NCI-H510A treated with DMSO at 0.1 percent for 48 hours (cell line): ENCODE results near the gene LEPR.
A peak's percentile ranks its signal among the peaks of the same experiment; 100 is the strongest.

Experiments
- DNase-seq: peaks from one replicate; lab custom pipeline; 2025; lab: John Stamatoyannopoulos, UW

Gene LEPR

GRCh38 chr1:65409816-65410326 lies 10.6 kb upstream of the LEPR start:
- DNase-seq = no peak

GRCh38 chr1:65412256-65412983 lies 8.0 kb upstream of the LEPR start:
- no peak for DNase-seq

- no peak for DNase-seq
Observed at GRCh38 chr1:65412984-65413375, 7.5 kb upstream of the LEPR start.

- DNase-seq = no peak
Observed at GRCh38 chr1:65414538-65414937, 5.9 kb upstream of the LEPR start.

- no peak for DNase-seq
Observed at GRCh38 chr1:65416767-65417166, 3.7 kb upstream of the LEPR start.

- no peak for DNase-seq
Observed at GRCh38 chr1:65417729-65418128, 2.7 kb upstream of the LEPR start.

- DNase-seq = no peak
Observed at GRCh38 chr1:65418522-65419185, 1.8 kb upstream of the LEPR start.

GRCh38 chr1:65419681-65420589 lies 533 bp upstream of the LEPR start:
- DNase-seq = peak; percentile 96

GRCh38 chr1:65421351-65422025 lies 1.0 kb downstream of the LEPR start:
- DNase-seq = peak; percentile 43

GRCh38 chr1:65422241-65423203 lies 2.1 kb downstream of the LEPR start:
- DNase-seq = no peak

- no peak for DNase-seq
Observed at GRCh38 chr1:65423884-65424572, 3.6 kb downstream of the LEPR start.

- no peak for DNase-seq
Observed at GRCh38 chr1:65424573-65424889, 4.1 kb downstream of the LEPR start.

GRCh38 chr1:65425006-65425405 lies 4.5 kb downstream of the LEPR start:
- no peak for DNase-seq

GRCh38 chr1:65425697-65426096 lies 5.2 kb downstream of the LEPR start:
- DNase-seq = no peak

- no peak for DNase-seq
Observed at GRCh38 chr1:65429078-65429477, 8.6 kb downstream of the LEPR start.

GRCh38 chr1:65429806-65430205 lies 9.3 kb downstream of the LEPR start:
- DNase-seq = no peak

- DNase-seq = peak; percentile 58
Observed at GRCh38 chr1:65431111-65431705, 10.7 kb downstream of the LEPR start.

- no peak for DNase-seq
Observed at GRCh38 chr1:65432918-65433317, 12.4 kb downstream of the LEPR start.

GRCh38 chr1:65434255-65434654 lies 13.8 kb downstream of the LEPR start:
- DNase-seq = no peak

GRCh38 chr1:65434760-65435159 lies 14.3 kb downstream of the LEPR start:
- no peak for DNase-seq
